ENCODE measurements around the gene RPL13.

DNA sequence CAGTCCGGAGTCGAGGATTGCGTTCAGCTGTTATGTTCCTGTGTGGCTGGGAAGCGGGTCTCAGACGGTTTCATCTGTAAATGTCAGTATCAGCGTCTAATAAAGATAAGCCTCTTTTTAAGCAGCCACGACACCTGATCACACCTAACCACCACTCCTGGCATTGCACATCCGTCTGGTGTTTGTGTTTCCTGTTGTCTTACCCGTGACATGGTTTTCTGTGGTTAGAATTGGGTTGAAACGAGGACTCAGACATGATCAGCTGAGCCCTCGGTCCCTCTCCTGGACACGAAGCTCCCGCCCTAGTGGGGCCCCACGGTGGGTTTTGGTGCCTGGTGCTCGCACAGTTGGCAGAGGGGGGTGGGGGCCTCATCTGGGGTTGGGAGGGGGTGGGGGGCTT is 33.4 kb downstream of the RPL13 start:
- no peak for TF ChIP-seq CHD1 (IDR thresholded peaks at IDR 0.05; ENCODE audit: low read length)
- TF ChIP-seq ZNF274 (IDR thresholded peaks at IDR 0.05; ENCODE audit: borderline replicate concordance, low read depth, low read length): no peak
- no peak for TF ChIP-seq ARHGAP35 (IDR thresholded peaks at IDR 0.05; ENCODE audit: partially characterized antibody)
- TF ChIP-seq JUN (IDR thresholded peaks at IDR 0.05; ENCODE audit: borderline replicate concordance, low read depth, low read length): no peak
- TF ChIP-seq JUN (CRISPR knock-in tag; IDR thresholded peaks at IDR 0.05; ENCODE audit: borderline replicate concordance): no peak
